NCI-H1930 (cell line): ENCODE data around the gene SLC25A18.

Experiments
- DNase-seq, 2 experiments: peaks; one replicate each; lab custom pipeline; 2025; lab: John Stamatoyannopoulos, UW

The SLC25A18 gene

GRCh38 chr22:17570851-17571631 is 7.7 kb downstream of the SLC25A18 start:
- DNase-seq, result no peak

GRCh38 chr22:17575151-17575550 is 11.9 kb downstream of the SLC25A18 start:
- DNase-seq, result no peak

- no peak for DNase-seq
Observed at GRCh38 chr22:17575681-17576080, 12.4 kb downstream of the SLC25A18 start.

GRCh38 chr22:17576470-17576869 is 13.2 kb downstream of the SLC25A18 start:
- DNase-seq, result no peak

GRCh38 chr22:17578136-17578754 is 14.9 kb downstream of the SLC25A18 start:
- no peak for DNase-seq

- DNase-seq, result no peak
Observed at GRCh38 chr22:17579535-17579981, 16.3 kb downstream of the SLC25A18 start.

GRCh38 chr22:17580441-17581031 is 17.2 kb downstream of the SLC25A18 start:
- DNase-seq, result no peak

- DNase-seq, result no peak
Observed at GRCh38 chr22:17581056-17581455, 17.8 kb downstream of the SLC25A18 start.

GRCh38 chr22:17581631-17582030 is 18.3 kb downstream of the SLC25A18 start:
- no peak for DNase-seq

- DNase-seq, result no peak
Observed at GRCh38 chr22:17583151-17583550, 19.9 kb downstream of the SLC25A18 start.

- no peak for DNase-seq
Observed at GRCh38 chr22:17586831-17587440, 23.6 kb downstream of the SLC25A18 start.

GRCh38 chr22:17587629-17588028 is 24.3 kb downstream of the SLC25A18 start:
- DNase-seq, result no peak

GRCh38 chr22:17588606-17589005 is 25.3 kb downstream of the SLC25A18 start:
- DNase-seq, result no peak

- DNase-seq, result no peak
Observed at GRCh38 chr22:17589810-17590375, 26.6 kb downstream of the SLC25A18 start.

GRCh38 chr22:17590586-17590985 is 27.3 kb downstream of the SLC25A18 start:
- no peak for DNase-seq

- no peak for DNase-seq
Observed at GRCh38 chr22:17592201-17592600, 28.9 kb downstream of the SLC25A18 start.

- DNase-seq, result no peak
Observed at GRCh38 chr22:17596226-17596625, 32.9 kb downstream of the SLC25A18 start.

- no peak for DNase-seq
Observed at GRCh38 chr22:17597217-17597616, 33.9 kb downstream of the SLC25A18 start.

GRCh38 chr22:17598318-17598717 is 35.0 kb downstream of the SLC25A18 start:
- no peak for DNase-seq

GRCh38 chr22:17601031-17601430 is 37.7 kb downstream of the SLC25A18 start:
- no peak for DNase-seq

- DNase-seq, result no peak
Observed at GRCh38 chr22:17603668-17604067, 40.4 kb downstream of the SLC25A18 start.

- DNase-seq, result no peak
Observed at GRCh38 chr22:17606496-17606895, 43.2 kb downstream of the SLC25A18 start.
